Measurements from ENCODE around the gene ELF1. TPM values are rescaled to one million over a fixed set of nuclear protein-coding genes. Genes with fewer than 3 reads are reported as not detected.
"Not testable (repeated sequence)": the region's sequence is repeated elsewhere in the genome, so short reads cannot be mapped to it uniquely, and the experiment has no call there.

The ELF1 gene
- total RNA-seq, 4 donors from 2014 or later, result 61.5 to 96.1 (median 74.1) TPM

GRCh38 chr13:40916207-40916998 lies 102.7 kb downstream of the ELF1 start:
- intact Hi-C loops (cut with DNase I; ENCODE audit: low total_unique reads), result no loop called here
- Histone ChIP-seq H3K27me3 (no peaks in the 10 kb centered on the region), H3K9me3 (no peaks in the 10 kb centered on the region), H3K4me1 (peaks cover 0 to 4% of the 10 kb centered on the region in 2 donors), H3K4me3 (no peak overlapping the region), H3K27ac (no peak overlapping the region), H3K36me3 (no peaks in the 10 kb centered on the region)
- TF ChIP-seq POLR2A (IDR thresholded peaks at IDR 0.05) (no peak), CTCF (IDR thresholded peaks at IDR 0.05) (no peak)
- no peak for DNase-seq

- H3K4me3 ChIP-seq; H3K27ac ChIP-seq; H3K27me3 ChIP-seq; H3K9me3 ChIP-seq; H3K36me3 ChIP-seq; DNase-seq; H3K4me1 ChIP-seq; intact Hi-C loops (cut with DNase I; ENCODE audit: low total_unique reads): not testable (repeated sequence)
Observed at GRCh38 chr13:40914863-40915262, 104.3 kb downstream of the ELF1 start.

GRCh38 chr13:40911341-40911740 lies 107.8 kb downstream of the ELF1 start:
- DNase-seq, result no peak
- intact Hi-C loops (cut with DNase I; ENCODE audit: low total_unique reads), result no loop called here
- no peaks in the 10 kb centered on the region for H3K4me1 ChIP-seq
- H3K4me3 ChIP-seq, result no peak overlapping the region
- H3K27ac ChIP-seq, result no peak overlapping the region
- H3K27me3 ChIP-seq, result no peaks in the 10 kb centered on the region
- H3K9me3 ChIP-seq, result no peaks in the 10 kb centered on the region
- no peaks in the 10 kb centered on the region for H3K36me3 ChIP-seq
- no peak for TF ChIP-seq CTCF (IDR thresholded peaks at IDR 0.05)
- TF ChIP-seq POLR2A (IDR thresholded peaks at IDR 0.05), result no peak

GRCh38 chr13:40910324-40911050 lies 108.6 kb downstream of the ELF1 start:
- no peak for DNase-seq
- no peak overlapping the region for H3K27ac ChIP-seq
- H3K4me1 ChIP-seq, result no peaks in the 10 kb centered on the region
- intact Hi-C loops (cut with DNase I; ENCODE audit: low total_unique reads), result no loop called here
- H3K36me3 ChIP-seq, result no peaks in the 10 kb centered on the region
- no peaks in the 10 kb centered on the region for H3K27me3 ChIP-seq
- no peaks in the 10 kb centered on the region for H3K9me3 ChIP-seq
- no peak overlapping the region for H3K4me3 ChIP-seq
- TF ChIP-seq CTCF (IDR thresholded peaks at IDR 0.05) (no peak), POLR2A (IDR thresholded peaks at IDR 0.05) (no peak)

- H3K36me3 ChIP-seq; H3K27me3 ChIP-seq; DNase-seq; H3K9me3 ChIP-seq; H3K4me3 ChIP-seq; H3K4me1 ChIP-seq; intact Hi-C loops (cut with DNase I; ENCODE audit: low total_unique reads); H3K27ac ChIP-seq: not testable (repeated sequence)
Observed at GRCh38 chr13:40909541-40910200, 109.4 kb downstream of the ELF1 start.

GRCh38 chr13:40908546-40908945 lies 110.6 kb downstream of the ELF1 start:
- DNase-seq, result no peak
- H3K9me3 ChIP-seq, result no peaks in the 10 kb centered on the region
- H3K27me3 ChIP-seq, result no peaks in the 10 kb centered on the region
- H3K4me1 ChIP-seq, result no peaks in the 10 kb centered on the region
- H3K27ac ChIP-seq, result no peak overlapping the region
- no peak overlapping the region for H3K4me3 ChIP-seq
- TF ChIP-seq CTCF (IDR thresholded peaks at IDR 0.05) (no peak), POLR2A (IDR thresholded peaks at IDR 0.05) (no peak)
- intact Hi-C loops (cut with DNase I; ENCODE audit: low total_unique reads), result no loop called here
- no peaks in the 10 kb centered on the region for H3K36me3 ChIP-seq

- H3K27me3 ChIP-seq; H3K27ac ChIP-seq; DNase-seq; H3K36me3 ChIP-seq; intact Hi-C loops (cut with DNase I; ENCODE audit: low total_unique reads); H3K4me3 ChIP-seq; H3K9me3 ChIP-seq; H3K4me1 ChIP-seq: not testable (repeated sequence)
Observed at GRCh38 chr13:40901032-40901431, 118.1 kb downstream of the ELF1 start.

GRCh38 chr13:40900568-40900967 lies 118.5 kb downstream of the ELF1 start:
- H3K36me3 ChIP-seq; H3K4me3 ChIP-seq; H3K4me1 ChIP-seq; intact Hi-C loops (cut with DNase I; ENCODE audit: low total_unique reads); H3K27ac ChIP-seq; H3K27me3 ChIP-seq; H3K9me3 ChIP-seq; DNase-seq: not testable (repeated sequence)

Data from uterus (tissue), 4 donors.